ENCODE results near the gene CYYR1.

CYYR1 gene

DNA sequence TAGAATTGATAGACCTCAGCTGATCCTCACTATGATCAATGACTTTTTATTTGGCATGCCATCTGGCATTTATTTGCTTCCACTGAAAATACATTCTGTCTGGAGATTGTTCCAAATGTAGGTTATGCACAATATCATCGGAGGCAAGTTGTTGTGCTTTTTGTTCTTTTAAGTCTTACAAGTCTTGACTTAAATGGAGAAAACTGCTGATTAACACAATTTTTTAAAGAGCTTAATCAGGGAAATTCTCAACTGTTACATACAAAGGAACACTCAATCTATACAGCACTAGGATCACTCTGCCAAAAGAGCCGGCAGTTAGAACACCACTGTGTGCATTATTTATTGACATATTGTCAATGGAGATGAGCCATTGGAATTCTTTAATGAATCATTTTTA is 19.2 kb downstream of the CYYR1 start:
- no peak for DNase-seq (ENCODE audit: low read depth)

- no peak for DNase-seq (ENCODE audit: low read depth)
These were observed 22.8 kb downstream of the CYYR1 start for GRCh38 chr21:26550326-26550725.

GRCh38 chr21:26546446-26547097 is 26.5 kb downstream of the CYYR1 start:
- no peak for DNase-seq (ENCODE audit: low read depth)

DNA sequence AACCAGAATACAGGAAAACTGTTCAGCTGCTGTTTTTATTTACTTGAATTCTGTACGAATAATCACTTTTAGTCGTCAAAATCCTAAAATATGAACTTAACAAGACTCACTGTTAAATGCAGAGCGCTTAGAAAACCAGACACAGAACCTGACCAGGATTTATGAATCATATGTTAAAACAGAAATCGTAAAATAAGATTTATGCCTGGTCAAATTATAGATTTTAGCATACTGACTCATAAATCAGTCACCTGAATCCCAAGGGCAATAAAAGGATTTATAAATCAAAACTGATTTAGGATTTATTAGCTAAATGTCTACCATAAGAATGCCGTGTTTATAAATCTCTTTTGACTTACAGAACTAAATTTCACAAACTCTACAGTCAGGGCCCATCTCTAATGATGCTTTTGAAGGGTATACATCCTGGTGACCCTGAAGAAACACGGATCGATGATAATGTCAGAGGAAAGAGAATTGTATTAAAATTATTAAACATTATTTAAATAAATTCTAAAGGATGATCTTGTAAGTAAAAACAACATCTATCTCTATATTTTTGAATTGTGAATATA is 28.8 kb downstream of the CYYR1 start:
- no peak for DNase-seq (ENCODE audit: low read depth)

GRCh38 chr21:26540651-26541050 is 32.4 kb downstream of the CYYR1 start:
- DNase-seq (ENCODE audit: low read depth) = no peak

DNA sequence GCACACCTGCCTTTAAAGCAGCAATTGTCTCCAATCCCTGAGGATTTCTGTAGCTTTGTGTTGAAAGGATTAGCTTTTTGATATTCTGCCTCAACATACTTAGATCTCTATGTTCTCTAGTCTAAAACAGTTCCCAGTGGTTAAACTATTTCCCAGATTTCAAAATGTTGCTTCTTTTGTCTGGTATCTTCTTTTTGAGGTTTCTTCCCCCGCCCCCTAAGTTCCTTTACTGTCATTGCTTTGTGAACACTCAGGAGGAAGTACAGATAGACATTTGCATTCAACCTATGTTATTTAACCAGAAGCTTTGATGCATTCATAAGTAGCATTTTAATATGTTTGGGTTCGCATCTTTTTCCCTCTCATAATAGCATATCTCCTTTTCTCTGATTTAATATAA is 33.5 kb downstream of the CYYR1 start:
- no peak for DNase-seq (ENCODE audit: low read depth)

DNA sequence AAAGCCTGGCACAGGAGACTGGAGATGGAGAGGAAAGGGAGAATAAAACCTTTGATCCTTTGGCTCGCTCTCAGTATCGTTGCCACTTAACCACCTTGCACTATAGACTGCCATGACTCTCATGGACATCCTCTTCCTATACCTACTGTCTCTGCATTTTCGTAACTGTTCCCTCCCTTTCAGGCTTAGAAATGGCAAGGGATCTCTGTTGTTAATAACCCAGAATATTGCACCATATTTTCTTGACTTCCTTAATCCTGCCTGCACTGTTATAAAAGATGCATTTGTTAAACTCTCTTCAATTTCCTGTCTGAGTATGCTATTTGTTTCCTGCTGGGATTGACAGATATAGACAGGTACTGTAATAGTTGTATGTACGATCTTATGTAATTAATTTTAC is 38.6 kb downstream of the CYYR1 start:
- no peak for DNase-seq (ENCODE audit: low read depth)

GRCh38 chr21:26532208-26532607 is 40.9 kb downstream of the CYYR1 start:
- no peak for DNase-seq (ENCODE audit: low read depth)

GRCh38 chr21:26529526-26529925 is 43.6 kb downstream of the CYYR1 start:
- no peak for DNase-seq (ENCODE audit: low read depth)

DNA sequence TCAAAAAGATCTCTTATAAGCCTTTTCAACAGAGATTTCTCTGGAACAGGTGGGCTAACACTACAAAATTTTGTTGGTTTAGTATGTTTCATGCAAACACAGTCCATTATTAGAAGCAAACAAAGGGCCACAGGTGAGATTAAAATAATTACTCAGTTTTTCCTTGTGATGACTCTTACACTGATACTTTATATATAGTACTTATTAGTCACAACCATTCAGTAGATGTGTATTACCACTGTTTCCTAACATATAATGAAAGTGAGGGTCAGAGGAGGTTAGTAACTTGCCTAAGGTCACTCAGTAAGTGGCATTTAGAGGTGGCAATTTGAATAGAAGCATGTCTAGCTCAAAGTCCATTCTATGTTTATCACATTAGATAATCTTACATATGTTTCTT is 44.2 kb downstream of the CYYR1 start:
- DNase-seq (ENCODE audit: low read depth) = no peak

GRCh38 chr21:26522704-26523103 is 50.4 kb downstream of the CYYR1 start:
- no peak for DNase-seq (ENCODE audit: low read depth)

- no peak for DNase-seq (ENCODE audit: low read depth)
These were observed 53.9 kb downstream of the CYYR1 start for GRCh38 chr21:26519142-26519541.

- DNase-seq (ENCODE audit: low read depth) = no peak
These were observed 57.8 kb downstream of the CYYR1 start for GRCh38 chr21:26515257-26515656.

- DNase-seq (ENCODE audit: low read depth) = no peak
These were observed 59.9 kb downstream of the CYYR1 start for GRCh38 chr21:26513212-26513611.

DNA sequence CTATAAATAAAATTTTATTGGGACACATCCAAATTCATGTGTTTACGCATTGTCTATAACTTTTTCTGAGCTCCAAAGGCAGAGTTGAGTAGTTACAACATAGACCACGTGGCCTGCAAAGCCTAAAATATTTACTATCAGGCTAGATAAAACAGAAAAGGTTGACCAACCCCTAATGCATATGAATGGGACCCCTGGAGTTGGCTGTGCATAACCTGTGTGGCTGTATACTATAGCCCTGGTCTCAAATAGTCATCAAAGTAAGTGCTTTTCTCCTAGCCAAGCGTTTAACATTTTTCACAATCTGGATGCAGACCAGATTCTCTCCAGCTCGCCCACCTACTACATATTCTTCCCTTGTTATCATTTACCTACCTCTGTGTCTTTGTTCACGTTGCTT is 60.4 kb downstream of the CYYR1 start:
- DNase-seq (ENCODE audit: low read depth) = no peak

GRCh38 chr21:26508903-26509302 is 64.2 kb downstream of the CYYR1 start:
- no peak for DNase-seq (ENCODE audit: low read depth)

GRCh38 chr21:26506956-26507355 is 66.1 kb downstream of the CYYR1 start:
- no peak for DNase-seq (ENCODE audit: low read depth)

- DNase-seq (ENCODE audit: low read depth) = no peak
These were observed 67.9 kb downstream of the CYYR1 start for GRCh38 chr21:26505211-26505610.

GRCh38 chr21:26503414-26503813 is 69.7 kb downstream of the CYYR1 start:
- DNase-seq (ENCODE audit: low read depth) = no peak

GRCh38 chr21:26501495-26502021 is 71.5 kb downstream of the CYYR1 start:
- DNase-seq (ENCODE audit: low read depth) = no peak

- no peak for DNase-seq (ENCODE audit: low read depth)
These were observed 73.6 kb downstream of the CYYR1 start for GRCh38 chr21:26499495-26499894.

GRCh38 chr21:26495283-26495849 is 77.7 kb downstream of the CYYR1 start:
- no peak for DNase-seq (ENCODE audit: low read depth)

DNA sequence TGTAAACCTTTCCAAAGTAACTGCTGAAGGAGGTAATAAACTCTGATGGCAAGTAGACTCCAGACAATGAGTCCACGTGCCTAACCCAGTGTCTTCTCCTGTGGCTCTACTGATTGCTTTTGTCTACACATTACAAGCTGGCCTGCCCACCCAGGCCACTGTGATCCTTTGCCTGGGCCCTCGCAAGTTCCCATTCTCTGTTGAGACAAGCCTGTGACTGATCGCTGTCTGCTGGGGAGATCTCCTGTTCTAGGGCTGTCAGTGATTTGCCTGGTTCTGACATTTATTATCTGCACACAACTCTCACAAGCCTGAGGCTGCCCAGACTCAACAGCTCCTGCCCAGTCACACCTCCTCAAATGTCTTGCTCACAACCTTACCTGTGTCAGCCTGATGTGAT is 81.4 kb downstream of the CYYR1 start:
- no peak for DNase-seq (ENCODE audit: low read depth)

- DNase-seq (ENCODE audit: low read depth) = no peak
These were observed 82.3 kb downstream of the CYYR1 start for GRCh38 chr21:26490771-26491170.
